GM23338 (cell line): Measurements from ENCODE around the gene NUP205. TPM values are rescaled to one million over a fixed set of nuclear protein-coding genes. Genes with fewer than 3 reads are reported as not detected.

Experiments
- ATAC-seq: fragments of 200-7000 bp; cut with Tn5 transposase; 3 replicates; pipeline ENCODE4 v1.9.1; 2020
- DNase-seq: peaks from one replicate; pipeline ENCODE4 v3.0.0-alpha.2; 2015; ENCODE audit warnings: low spot score
- H2AFZ ChIP-seq: fragments of 200-600 bp; sonication (generic); 2 replicates; pipeline ENCODE4 v1.8.0; 2016; ENCODE audit warnings: antibody characterized with exemption, mild to moderate bottlenecking, moderate library complexity
- H3F3A ChIP-seq: fragments of 200-600 bp; sonication (generic); replicated peaks from 2 replicates; pipeline ENCODE4 v1.8.0; 2017; ENCODE audit warnings: antibody characterized with exemption, mixed run types, low read depth
- H3K27ac ChIP-seq: fragments of 200-600 bp; sonication (generic); 2 replicates; pipeline ENCODE4 v1.6.1; 2016; ENCODE audit warnings: low read depth
- H3K27me3 ChIP-seq: fragments of 200-600 bp; sonication (generic); 2 replicates; pipeline ENCODE4 v1.8.0; 2016; ENCODE audit warnings: mild to moderate bottlenecking, mixed run types, moderate library complexity; ENCODE audit not compliant: insufficient read depth
- H3K36me3 ChIP-seq: fragments of 200-600 bp; sonication (generic); 2 replicates; pipeline ENCODE4 v1.8.0; 2016; ENCODE audit warnings: mild to moderate bottlenecking; ENCODE audit not compliant: insufficient read depth
- H3K4me1 ChIP-seq: fragments of 200-600 bp; sonication (generic); 2 replicates; pipeline ENCODE4 v1.8.0; 2016; ENCODE audit warnings: mild to moderate bottlenecking, moderate library complexity; ENCODE audit not compliant: insufficient read depth
- H3K4me2 ChIP-seq: fragments of 200-600 bp; sonication (generic); 2 replicates; pipeline ENCODE4 v1.7.1; 2017; ENCODE audit warnings: mixed run types
- H3K4me3 ChIP-seq: fragments of 200-600 bp; sonication (generic); 2 replicates; pipeline ENCODE4 v1.6.1; 2016; ENCODE audit warnings: mixed run types
- H3K79me2 ChIP-seq: fragments of 200-600 bp; sonication (generic); replicated peaks from 2 replicates; pipeline ENCODE4 v1.8.0; 2017; ENCODE audit warnings: mild to moderate bottlenecking; ENCODE audit not compliant: insufficient read depth
- H3K9me2 ChIP-seq: fragments of 200-600 bp; sonication (generic); 2 replicates; pipeline ENCODE4 v1.8.0; 2017; ENCODE audit not compliant: insufficient read depth
- H4K20me1 ChIP-seq: fragments of 200-600 bp; sonication (generic); replicated peaks from 2 replicates; pipeline ENCODE4 v1.8.0; 2017; ENCODE audit warnings: mild to moderate bottlenecking; ENCODE audit not compliant: insufficient read depth
- H3K27ac Mint-ChIP-seq: 2 replicates; pipeline ENCODE4 v1.8.0; 2020; ENCODE audit warnings: inconsistent platforms, mild to moderate bottlenecking, moderate library complexity, mixed read lengths
- H3K27me3 Mint-ChIP-seq: 3 replicates; pipeline ENCODE4 v1.8.0; 2022; ENCODE audit warnings: low read depth, mild to moderate bottlenecking, moderate library complexity, mixed read lengths, inconsistent platforms; ENCODE audit not compliant: insufficient read depth, poor library complexity
- H3K36me3 Mint-ChIP-seq: 3 replicates; pipeline ENCODE4 v1.8.0; 2021; ENCODE audit warnings: low read depth, mild to moderate bottlenecking, inconsistent platforms, moderate library complexity, mixed read lengths
- H3K4me1 Mint-ChIP-seq: 3 replicates; pipeline ENCODE4 v1.8.0; 2020; ENCODE audit warnings: mild to moderate bottlenecking, inconsistent platforms, mixed read lengths
- H3K4me3 Mint-ChIP-seq: 3 replicates; pipeline ENCODE4 v1.8.0; 2021; ENCODE audit warnings: moderate library complexity, mild to moderate bottlenecking, inconsistent platforms, mixed read lengths
- H3K9me3 Mint-ChIP-seq: 3 replicates; pipeline ENCODE4 v1.8.0; 2020; ENCODE audit warnings: moderate library complexity, mild to moderate bottlenecking, inconsistent platforms, mixed read lengths
- CREB1 ChIP-seq: fragments of 250-450 bp; sonication (Bioruptor Pico); IDR thresholded peaks from 2 replicates; pipeline ENCODE4 v1.5.0; 2020; ENCODE audit warnings: low read depth, mild to moderate bottlenecking, moderate library complexity
- EZH2 ChIP-seq: fragments of 200-600 bp; sonication (generic); IDR thresholded peaks from one replicate; pipeline ENCODE4 v1.8.0; 2017; ENCODE audit warnings: antibody characterized with exemption, mild to moderate bottlenecking, low read depth; ENCODE audit not compliant: unreplicated experiment
- EZH2phosphoT487 ChIP-seq: fragments of 200-600 bp; sonication (generic); IDR thresholded peaks from one replicate; pipeline ENCODE4 v1.8.1; 2018; ENCODE audit warnings: antibody characterized with exemption; ENCODE audit not compliant: unreplicated experiment
- NANOG ChIP-seq: IDR thresholded peaks from 2 replicates; pipeline ENCODE4 v1.6.1; 2016; ENCODE audit warnings: antibody characterized with exemption, borderline replicate concordance
- POLR2AphosphoS5 ChIP-seq: IDR thresholded peaks from 2 replicates; pipeline ENCODE4 v1.6.1; 2016; ENCODE audit warnings: antibody characterized with exemption, low read depth
- REST ChIP-seq: IDR thresholded peaks from one replicate; pipeline ENCODE4 v1.6.1; 2018; ENCODE audit warnings: antibody characterized with exemption; ENCODE audit not compliant: unreplicated experiment
- ZNF114 ChIP-seq: fragments of 250-450 bp; sonication (Bioruptor Pico); IDR thresholded peaks from 2 replicates; pipeline ENCODE4 v1.5.0; 2020; ENCODE audit warnings: mild to moderate bottlenecking, moderate library complexity
- polyA plus RNA-seq: library from polyadenylated mRNA; unstranded; fragments of >200 nt; fragmentation: Nextera tagmentation; extraction: Ambion mirVana; gene quantifications from 2 replicates; pipeline ENCODE4 v1.2.1, GENCODE V29; 2016
- total RNA-seq: library from RNA; depleted of rRNA; stranded (reverse); fragments of >200 nt; shearing (Covaris generic); gene quantifications from 2 replicates; pipeline ENCODE4 v1.2.3, GENCODE V29; 2014
- TF ChIP-seq, protein P1 (sequence below): fragments of 250-450 bp; sonication (Bioruptor Pico); IDR thresholded peaks from 2 replicates; pipeline ENCODE4 v1.5.0; 2020; ENCODE audit warnings: mild to moderate bottlenecking, moderate library complexity

NUP205 gene
- total and polyA plus RNA-seq, 2 experiments from 2014 or later = 150 to 212 TPM

- H3K79me2 ChIP-seq = peaks cover 61% of the 10 kb centered on the region
- no peaks in the 10 kb centered on the region for H3K4me1 ChIP-seq
- Mint-ChIP-seq H3K4me1 (no peaks in the 10 kb centered on the region), H3K9me3 (no peaks in the 10 kb centered on the region; the same call in 2 of the 3 replicates), H3K27me3 (no peaks in the 10 kb centered on the region), H3K27ac (no peak overlapping the region), H3K36me3 (peaks cover 58% of the 10 kb centered on the region), H3K4me3 (no peak overlapping the region)
- no peak overlapping the region for H3K4me2 ChIP-seq
- H3K4me3 ChIP-seq = no peak overlapping the region
- no peaks in the 10 kb centered on the region for H3K9me2 ChIP-seq
- TF ChIP-seq EZH2 = no peak
- no peak for TF ChIP-seq NANOG
- TF ChIP-seq ZNF114 (CRISPR knock-in tag) = no peak
- TF ChIP-seq REST = no peak
- no peak for TF ChIP-seq CREB1 (CRISPR knock-in tag)
- no peak for TF ChIP-seq POLR2AphosphoS5
- TF ChIP-seq, protein P1, sequence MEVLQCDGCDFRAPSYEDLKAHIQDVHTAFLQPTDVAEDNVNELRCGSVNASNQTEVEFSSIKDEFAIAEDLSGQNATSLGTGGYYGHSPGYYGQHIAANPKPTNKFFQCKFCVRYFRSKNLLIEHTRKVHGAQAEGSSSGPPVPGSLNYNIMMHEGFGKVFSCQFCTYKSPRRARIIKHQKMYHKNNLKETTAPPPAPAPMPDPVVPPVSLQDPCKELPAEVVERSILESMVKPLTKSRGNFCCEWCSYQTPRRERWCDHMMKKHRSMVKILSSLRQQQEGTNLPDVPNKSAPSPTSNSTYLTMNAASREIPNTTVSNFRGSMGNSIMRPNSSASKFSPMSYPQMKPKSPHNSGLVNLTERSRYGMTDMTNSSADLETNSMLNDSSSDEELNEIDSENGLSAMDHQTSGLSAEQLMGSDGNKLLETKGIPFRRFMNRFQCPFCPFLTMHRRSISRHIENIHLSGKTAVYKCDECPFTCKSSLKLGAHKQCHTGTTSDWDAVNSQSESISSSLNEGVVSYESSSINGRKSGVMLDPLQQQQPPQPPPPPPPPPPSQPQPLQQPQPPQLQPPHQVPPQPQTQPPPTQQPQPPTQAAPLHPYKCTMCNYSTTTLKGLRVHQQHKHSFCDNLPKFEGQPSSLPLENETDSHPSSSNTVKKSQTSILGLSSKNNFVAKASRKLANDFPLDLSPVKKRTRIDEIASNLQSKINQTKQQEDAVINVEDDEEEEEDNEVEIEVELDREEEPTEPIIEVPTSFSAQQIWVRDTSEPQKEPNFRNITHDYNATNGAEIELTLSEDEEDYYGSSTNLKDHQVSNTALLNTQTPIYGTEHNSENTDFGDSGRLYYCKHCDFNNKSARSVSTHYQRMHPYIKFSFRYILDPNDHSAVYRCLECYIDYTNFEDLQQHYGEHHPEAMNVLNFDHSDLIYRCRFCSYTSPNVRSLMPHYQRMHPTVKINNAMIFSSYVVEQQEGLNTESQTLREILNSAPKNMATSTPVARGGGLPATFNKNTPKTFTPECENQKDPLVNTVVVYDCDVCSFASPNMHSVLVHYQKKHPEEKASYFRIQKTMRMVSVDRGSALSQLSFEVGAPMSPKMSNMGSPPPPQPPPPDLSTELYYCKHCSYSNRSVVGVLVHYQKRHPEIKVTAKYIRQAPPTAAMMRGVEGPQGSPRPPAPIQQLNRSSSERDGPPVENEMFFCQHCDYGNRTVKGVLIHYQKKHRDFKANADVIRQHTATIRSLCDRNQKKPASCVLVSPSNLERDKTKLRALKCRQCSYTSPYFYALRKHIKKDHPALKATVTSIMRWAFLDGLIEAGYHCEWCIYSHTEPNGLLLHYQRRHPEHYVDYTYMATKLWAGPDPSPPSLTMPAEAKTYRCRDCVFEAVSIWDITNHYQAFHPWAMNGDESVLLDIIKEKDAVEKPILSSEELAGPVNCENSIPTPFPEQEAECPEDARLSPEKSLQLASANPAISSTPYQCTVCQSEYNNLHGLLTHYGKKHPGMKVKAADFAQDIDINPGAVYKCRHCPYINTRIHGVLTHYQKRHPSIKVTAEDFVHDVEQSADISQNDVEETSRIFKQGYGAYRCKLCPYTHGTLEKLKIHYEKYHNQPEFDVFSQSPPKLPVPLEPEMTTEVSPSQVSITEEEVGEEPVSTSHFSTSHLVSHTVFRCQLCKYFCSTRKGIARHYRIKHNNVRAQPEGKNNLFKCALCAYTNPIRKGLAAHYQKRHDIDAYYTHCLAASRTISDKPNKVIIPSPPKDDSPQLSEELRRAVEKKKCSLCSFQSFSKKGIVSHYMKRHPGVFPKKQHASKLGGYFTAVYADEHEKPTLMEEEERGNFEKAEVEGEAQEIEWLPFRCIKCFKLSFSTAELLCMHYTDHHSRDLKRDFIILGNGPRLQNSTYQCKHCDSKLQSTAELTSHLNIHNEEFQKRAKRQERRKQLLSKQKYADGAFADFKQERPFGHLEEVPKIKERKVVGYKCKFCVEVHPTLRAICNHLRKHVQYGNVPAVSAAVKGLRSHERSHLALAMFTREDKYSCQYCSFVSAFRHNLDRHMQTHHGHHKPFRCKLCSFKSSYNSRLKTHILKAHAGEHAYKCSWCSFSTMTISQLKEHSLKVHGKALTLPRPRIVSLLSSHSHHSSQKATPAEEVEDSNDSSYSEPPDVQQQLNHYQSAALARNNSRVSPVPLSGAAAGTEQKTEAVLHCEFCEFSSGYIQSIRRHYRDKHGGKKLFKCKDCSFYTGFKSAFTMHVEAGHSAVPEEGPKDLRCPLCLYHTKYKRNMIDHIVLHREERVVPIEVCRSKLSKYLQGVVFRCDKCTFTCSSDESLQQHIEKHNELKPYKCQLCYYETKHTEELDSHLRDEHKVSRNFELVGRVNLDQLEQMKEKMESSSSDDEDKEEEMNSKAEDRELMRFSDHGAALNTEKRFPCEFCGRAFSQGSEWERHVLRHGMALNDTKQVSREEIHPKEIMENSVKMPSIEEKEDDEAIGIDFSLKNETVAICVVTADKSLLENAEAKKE = no peak
- no peak for TF ChIP-seq EZH2phosphoT487
- H2AFZ ChIP-seq = no peak overlapping the region
- peaks cover 58% of the 10 kb centered on the region for H3K36me3 ChIP-seq
- no peak overlapping the region for H3K27ac ChIP-seq
- DNase-seq (no peak), ATAC-seq (no peak)
- H3K27me3 ChIP-seq = no peaks in the 10 kb centered on the region
- H3F3A ChIP-seq = peaks cover 7% of the 10 kb centered on the region
- H4K20me1 ChIP-seq = peaks cover 36% of the 10 kb centered on the region
Observed at GRCh38 chr7:135571834-135572233, 14.1 kb downstream of the NUP205 start.
